Breast epithelium (tissue), 4 donors: ENCODE data around the gene CNTN2. TPM values are rescaled to one million over a fixed set of nuclear protein-coding genes. Genes with fewer than 3 reads are reported as not detected.

Source experiments
- DNase-seq, 2 donors: peaks; one replicate each; pipeline ENCODE4 v3.0.0-alpha.2; 2019; ENCODE audit warnings: low spot score in 2 of 2
- H3K27ac ChIP-seq, 2 donors: fragments of 200-600 bp; sonication (generic) in 1 of 2; one replicate each; pipeline ENCODE4 v1.5.1; 2016 to 2019; ENCODE audit warnings: mild to moderate bottlenecking in 1 of 2
- H3K27me3 ChIP-seq, 2 donors: fragments of 200-600 bp; sonication (generic) in 1 of 2; one replicate each; pipeline versions ENCODE4 v1.5.1 to v1.6.0; 2017 to 2019; ENCODE audit warnings: control low read depth in 1 of 2, mild to moderate bottlenecking in 1 of 2
- H3K36me3 ChIP-seq: fragments of 200-600 bp; one replicate; pipeline ENCODE4 v1.5.1; 2019
- H3K4me1 ChIP-seq, 2 donors: fragments of 200-600 bp; sonication (generic); one replicate each; pipeline ENCODE4 v1.5.1; 2016 to 2019; ENCODE audit warnings: control low read depth in 1 of 2
- H3K4me3 ChIP-seq, 3 donors: fragments of 200-600 bp; sonication (generic); 1 replicate in 2 of 3; 2 replicates in 1 of 3; pipeline ENCODE4 v1.5.1; 2016 to 2019; ENCODE audit warnings: mild to moderate bottlenecking in 3 of 3, moderate library complexity in 2 of 3
- H3K9me3 ChIP-seq, 2 donors: fragments of 200-600 bp; sonication (generic) in 1 of 2; one replicate each; pipeline ENCODE4 v1.5.1; 2016 to 2019; ENCODE audit warnings: control low read depth in 1 of 2
- POLR2A ChIP-seq: fragments of 450-650 bp; IDR thresholded peaks from one replicate; pipeline ENCODE4 v1.6.1; 2016; ENCODE audit warnings: antibody characterized with exemption, mild to moderate bottlenecking, moderate library complexity
- POLR2AphosphoS5 ChIP-seq, 3 donors: sonication (generic); formaldehyde crosslinking; IDR thresholded peaks; one replicate each; pipeline ENCODE4 v1.6.1; 2017; ENCODE audit warnings: antibody characterized with exemption in 3 of 3
- intact Hi-C: fragments of 100-400 bp; cut with DNase I; formaldehyde crosslinking; loops from one replicate; pipeline ENCODE4 v1.15.1; 2023; ENCODE audit warnings: low total_unique reads
- total RNA-seq, 3 donors: library from RNA; depleted of rRNA; stranded (reverse); fragments of >200 nt; gene quantifications; one replicate each; pipeline ENCODE4 v1.1.0, GENCODE V29; 2016
- TF ChIP-seq, protein P1 (sequence below), 3 donors: fragments of 450-650 bp; IDR thresholded peaks; one replicate each; pipeline ENCODE4 v1.5.1; 2016 to 2017; ENCODE audit warnings: antibody characterized with exemption in 3 of 3, mild to moderate bottlenecking in 3 of 3, moderate library complexity in 3 of 3

CNTN2 gene
- total RNA-seq, 3 donors from 2014 or later, result not detected

DNA sequence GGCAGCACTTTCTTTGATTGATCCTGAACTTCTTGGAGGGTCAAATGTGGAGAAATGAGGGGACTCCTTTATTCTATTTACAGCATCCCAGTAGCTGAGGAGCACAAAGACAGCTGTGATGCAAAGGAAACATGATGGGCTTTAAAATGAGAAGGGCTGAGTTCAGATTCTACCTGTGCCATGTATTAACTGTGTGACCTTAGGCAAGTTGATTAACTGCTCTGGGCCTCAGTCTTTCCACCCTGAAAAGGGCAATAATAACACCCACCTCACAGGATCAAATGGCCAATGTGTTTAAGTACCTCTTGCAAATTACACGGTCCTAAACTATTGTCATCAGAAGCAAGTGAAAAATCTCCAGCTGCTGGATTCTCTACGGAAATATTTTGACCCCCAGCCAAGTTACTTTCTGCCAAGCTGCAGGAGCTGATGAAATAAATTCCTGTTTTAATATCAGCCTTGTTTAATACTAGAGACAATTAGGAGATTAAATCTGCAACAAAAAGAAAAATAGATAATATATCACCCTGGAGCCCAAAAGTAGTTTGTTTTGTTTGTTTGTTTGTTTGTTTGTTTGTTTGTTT lies 25.5 kb downstream of the CNTN2 start:
- intact Hi-C loops, result loop anchor here (5.0 kb wide), 1 partner anchor 1361 kb away; no protein-coding TSS in a partner anchor
- H3K9me3 ChIP-seq, result no peaks in the 10 kb centered on the region
- H3K27ac ChIP-seq, result no peak overlapping the region
- DNase-seq, result no peak
- no peak for TF ChIP-seq POLR2AphosphoS5 (IDR thresholded peaks at IDR 0.05)
- TF ChIP-seq, protein P1, sequence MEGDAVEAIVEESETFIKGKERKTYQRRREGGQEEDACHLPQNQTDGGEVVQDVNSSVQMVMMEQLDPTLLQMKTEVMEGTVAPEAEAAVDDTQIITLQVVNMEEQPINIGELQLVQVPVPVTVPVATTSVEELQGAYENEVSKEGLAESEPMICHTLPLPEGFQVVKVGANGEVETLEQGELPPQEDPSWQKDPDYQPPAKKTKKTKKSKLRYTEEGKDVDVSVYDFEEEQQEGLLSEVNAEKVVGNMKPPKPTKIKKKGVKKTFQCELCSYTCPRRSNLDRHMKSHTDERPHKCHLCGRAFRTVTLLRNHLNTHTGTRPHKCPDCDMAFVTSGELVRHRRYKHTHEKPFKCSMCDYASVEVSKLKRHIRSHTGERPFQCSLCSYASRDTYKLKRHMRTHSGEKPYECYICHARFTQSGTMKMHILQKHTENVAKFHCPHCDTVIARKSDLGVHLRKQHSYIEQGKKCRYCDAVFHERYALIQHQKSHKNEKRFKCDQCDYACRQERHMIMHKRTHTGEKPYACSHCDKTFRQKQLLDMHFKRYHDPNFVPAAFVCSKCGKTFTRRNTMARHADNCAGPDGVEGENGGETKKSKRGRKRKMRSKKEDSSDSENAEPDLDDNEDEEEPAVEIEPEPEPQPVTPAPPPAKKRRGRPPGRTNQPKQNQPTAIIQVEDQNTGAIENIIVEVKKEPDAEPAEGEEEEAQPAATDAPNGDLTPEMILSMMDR (IDR thresholded peaks at IDR 0.05), result no peak
- TF ChIP-seq POLR2A, result no peak
- no peaks in the 10 kb centered on the region for H3K36me3 ChIP-seq
- no peak overlapping the region for H3K4me3 ChIP-seq
- H3K27me3 ChIP-seq, result no peaks in the 10 kb centered on the region
- no peaks in the 10 kb centered on the region for H3K4me1 ChIP-seq

DNA sequence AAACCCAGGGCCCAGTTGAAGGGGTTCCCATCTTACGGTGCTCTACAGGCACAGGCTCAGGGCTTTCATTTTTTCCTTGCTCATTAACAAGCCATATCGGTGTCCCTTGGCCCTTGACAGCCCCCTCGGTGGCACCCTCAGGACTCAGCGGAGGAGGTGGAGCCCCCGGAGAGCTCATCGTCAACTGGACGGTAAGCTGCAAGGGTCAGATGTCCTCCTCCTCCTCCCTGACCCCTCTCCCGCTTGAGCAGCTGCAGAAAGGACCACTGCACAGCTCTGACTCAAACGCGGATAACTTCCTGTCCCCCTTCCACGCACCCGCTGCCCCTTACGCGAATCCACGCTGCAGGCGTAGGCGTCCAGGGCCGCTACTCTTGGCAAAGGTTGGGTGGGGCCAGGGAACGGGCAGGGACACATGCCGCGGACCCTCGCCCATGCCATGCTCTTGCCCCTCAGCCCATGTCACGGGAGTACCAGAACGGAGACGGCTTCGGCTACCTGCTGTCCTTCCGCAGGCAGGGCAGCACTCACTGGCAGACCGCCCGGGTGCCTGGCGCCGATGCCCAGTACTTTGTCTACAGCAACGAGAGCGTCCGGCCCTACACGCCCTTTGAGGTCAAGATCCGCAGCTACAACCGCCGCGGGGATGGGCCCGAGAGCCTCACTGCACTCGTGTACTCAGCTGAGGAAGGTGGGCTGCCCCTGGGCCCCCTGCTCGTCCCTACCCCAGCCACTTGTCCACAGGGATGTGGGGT lies 26.5 kb downstream of the CNTN2 start:
- DNase-seq, result no peak
- H3K27me3 ChIP-seq, result no peaks in the 10 kb centered on the region
- TF ChIP-seq, protein P1 (IDR thresholded peaks at IDR 0.05), result no peak
- H3K27ac ChIP-seq, result no peak overlapping the region
- intact Hi-C loops, result loop anchor here (5.0 kb wide), 1 partner anchor 1362 kb away; no protein-coding TSS in a partner anchor
- no peaks in the 10 kb centered on the region for H3K4me1 ChIP-seq
- H3K4me3 ChIP-seq, result no peak overlapping the region
- H3K9me3 ChIP-seq, result no peaks in the 10 kb centered on the region
- no peaks in the 10 kb centered on the region for H3K36me3 ChIP-seq

DNA sequence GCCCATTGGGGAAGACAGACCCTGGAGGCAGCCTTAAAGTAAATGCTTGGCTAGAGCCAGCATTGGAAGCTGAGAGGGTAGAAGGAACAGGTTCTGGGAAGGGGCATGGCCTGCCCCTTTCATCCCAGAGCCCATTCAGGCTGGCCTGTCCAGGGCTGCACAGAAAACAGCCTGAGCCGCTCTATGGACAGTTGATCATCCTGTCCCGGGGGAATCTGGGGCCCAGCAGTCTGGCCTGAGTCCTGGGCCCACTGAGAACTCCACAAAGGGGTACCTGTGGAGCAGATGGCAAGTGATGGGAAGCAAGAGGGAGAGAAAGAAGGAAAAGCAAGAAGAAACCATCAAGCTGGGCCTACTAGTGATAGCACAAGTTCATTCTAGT lies 28.0 kb downstream of the CNTN2 start:
- no peak overlapping the region for H3K27ac ChIP-seq
- intact Hi-C loops, result no loop called here

GRCh38 chr1:205071801-205072200 lies 28.8 kb downstream of the CNTN2 start:
- no peaks in the 10 kb centered on the region for H3K9me3 ChIP-seq
- no peak for DNase-seq
- TF ChIP-seq, protein P1 (IDR thresholded peaks at IDR 0.05), result no peak
- TF ChIP-seq POLR2A (no peak), POLR2AphosphoS5 (IDR thresholded peaks at IDR 0.05) (no peak)
- H3K4me3 ChIP-seq, result no peak overlapping the region
- no peaks in the 10 kb centered on the region for H3K36me3 ChIP-seq
- H3K4me1 ChIP-seq, result no peaks in the 10 kb centered on the region
- intact Hi-C loops, result no loop called here
- no peaks in the 10 kb centered on the region for H3K27me3 ChIP-seq
- no peak overlapping the region for H3K27ac ChIP-seq

More for the DNA sequence above, 28.0 kb downstream of the CNTN2 start:
- TF ChIP-seq POLR2A (no peak), POLR2AphosphoS5 (IDR thresholded peaks at IDR 0.05) (no peak)
- TF ChIP-seq, protein P1 (IDR thresholded peaks at IDR 0.05), result no peak
- Histone ChIP-seq H3K4me3 (no peak overlapping the region), H3K4me1 (no peaks in the 10 kb centered on the region), H3K36me3 (no peaks in the 10 kb centered on the region), H3K27me3 (no peaks in the 10 kb centered on the region), H3K9me3 (no peaks in the 10 kb centered on the region)
- no peak for DNase-seq

DNA sequence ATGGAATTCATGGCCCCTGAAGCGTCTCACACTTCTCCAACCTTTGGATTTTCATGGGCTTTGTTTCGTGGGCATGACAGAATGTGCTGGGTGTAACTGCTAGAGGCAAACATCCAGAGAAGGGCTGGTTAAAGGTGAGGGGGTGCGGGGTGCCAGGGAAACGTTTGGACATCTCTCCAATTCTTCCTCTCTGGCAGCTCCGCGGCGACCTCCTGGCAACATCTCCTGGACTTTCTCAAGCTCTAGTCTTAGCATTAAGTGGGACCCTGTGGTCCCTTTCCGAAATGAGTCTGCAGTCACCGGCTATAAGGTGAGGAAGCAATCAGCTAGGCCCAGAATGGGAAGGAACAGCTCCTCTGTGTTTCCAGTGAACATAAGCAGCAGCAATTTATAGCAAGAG lies 29.3 kb downstream of the CNTN2 start:
- H3K4me1 ChIP-seq, result no peaks in the 10 kb centered on the region
- no peaks in the 10 kb centered on the region for H3K36me3 ChIP-seq
- H3K4me3 ChIP-seq, result no peak overlapping the region
- no peak for TF ChIP-seq POLR2A
- TF ChIP-seq, protein P1 (IDR thresholded peaks at IDR 0.05), result no peak
- no peak for TF ChIP-seq POLR2AphosphoS5 (IDR thresholded peaks at IDR 0.05)
- H3K9me3 ChIP-seq, result no peaks in the 10 kb centered on the region
- H3K27me3 ChIP-seq, result no peaks in the 10 kb centered on the region
- intact Hi-C loops, result no loop called here
- no peak for DNase-seq
- H3K27ac ChIP-seq, result no peak overlapping the region
